ENCODE results near the gene IGFLR1. TPM values are rescaled to one million over a fixed set of nuclear protein-coding genes. Genes with fewer than 3 reads are reported as not detected.

Gene IGFLR1
- polyA plus RNA-seq, 1 of the 3 experiments (the other 2 are of a cell fraction): 5.6 TPM

DNA sequence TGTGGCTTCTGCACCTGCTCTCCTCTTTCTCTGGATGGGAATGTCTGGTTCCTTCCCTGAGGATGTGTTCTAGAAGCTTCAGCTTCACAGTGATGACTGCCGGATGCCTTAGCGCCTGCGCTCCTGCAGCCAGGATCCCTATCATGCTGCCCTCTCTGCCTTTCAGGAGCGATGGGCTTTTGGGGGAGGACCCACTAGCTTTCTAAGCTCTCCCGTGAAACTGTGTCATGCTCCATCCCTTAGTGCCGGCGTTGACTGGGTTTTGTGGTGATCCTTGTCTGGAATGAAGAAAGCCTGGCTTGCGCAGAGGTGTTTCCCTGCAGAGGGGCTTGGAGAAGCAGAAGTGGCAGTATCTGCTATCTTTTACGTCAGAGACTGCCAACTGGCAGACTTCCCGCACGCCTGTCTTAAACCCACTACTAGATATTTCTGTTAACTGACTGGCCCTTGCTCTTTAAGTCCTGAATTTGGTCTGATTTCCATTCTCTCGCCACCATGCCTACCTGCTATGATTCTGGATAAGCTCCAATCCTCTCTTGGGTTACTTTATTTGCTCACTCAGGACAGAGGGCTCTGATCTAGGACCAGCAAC lies 28.3 kb downstream of the IGFLR1 start:
- no peak for TF ChIP-seq RAD21 (IDR thresholded peaks at IDR 0.05; ENCODE audit: low read length)
- no peak for TF ChIP-seq MEF2A (IDR thresholded peaks at IDR 0.05; ENCODE audit: borderline replicate concordance, low read depth)
- TF ChIP-seq SMC3 (IDR thresholded peaks at IDR 0.05; ENCODE audit: low read depth, low read length): no peak
- TF ChIP-seq RCOR1 (IDR thresholded peaks at IDR 0.05; ENCODE audit: low read length): no peak
- TF ChIP-seq USF2 (IDR thresholded peaks at IDR 0.05; ENCODE audit: borderline replicate concordance, low read depth, low read length): no peak
- TF ChIP-seq, protein P1, sequence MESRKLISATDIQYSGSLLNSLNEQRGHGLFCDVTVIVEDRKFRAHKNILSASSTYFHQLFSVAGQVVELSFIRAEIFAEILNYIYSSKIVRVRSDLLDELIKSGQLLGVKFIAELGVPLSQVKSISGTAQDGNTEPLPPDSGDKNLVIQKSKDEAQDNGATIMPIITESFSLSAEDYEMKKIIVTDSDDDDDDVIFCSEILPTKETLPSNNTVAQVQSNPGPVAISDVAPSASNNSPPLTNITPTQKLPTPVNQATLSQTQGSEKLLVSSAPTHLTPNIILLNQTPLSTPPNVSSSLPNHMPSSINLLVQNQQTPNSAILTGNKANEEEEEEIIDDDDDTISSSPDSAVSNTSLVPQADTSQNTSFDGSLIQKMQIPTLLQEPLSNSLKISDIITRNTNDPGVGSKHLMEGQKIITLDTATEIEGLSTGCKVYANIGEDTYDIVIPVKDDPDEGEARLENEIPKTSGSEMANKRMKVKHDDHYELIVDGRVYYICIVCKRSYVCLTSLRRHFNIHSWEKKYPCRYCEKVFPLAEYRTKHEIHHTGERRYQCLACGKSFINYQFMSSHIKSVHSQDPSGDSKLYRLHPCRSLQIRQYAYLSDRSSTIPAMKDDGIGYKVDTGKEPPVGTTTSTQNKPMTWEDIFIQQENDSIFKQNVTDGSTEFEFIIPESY (IDR thresholded peaks at IDR 0.05; ENCODE audit: borderline replicate concordance, low read depth): no peak
- no peak for TF ChIP-seq RXRA (IDR thresholded peaks at IDR 0.05; ENCODE audit: borderline replicate concordance, low read depth)
- TF ChIP-seq REST (IDR thresholded peaks at IDR 0.05; ENCODE audit: low read depth, low read length): no peak
- TF ChIP-seq USF1 (IDR thresholded peaks at IDR 0.05; ENCODE audit: borderline replicate concordance, low read depth): no peak
- TF ChIP-seq TAF1 (IDR thresholded peaks at IDR 0.05; ENCODE audit: borderline replicate concordance, low read depth, low read length): no peak
- no peak for TF ChIP-seq FOXJ3 (CRISPR knock-in tag; IDR thresholded peaks at IDR 0.05)
- no peak for TF ChIP-seq PBX3 (IDR thresholded peaks at IDR 0.05)
- no peak for TF ChIP-seq FOSL2 (IDR thresholded peaks at IDR 0.05; ENCODE audit: borderline replicate concordance, low read depth)
- TF ChIP-seq ELF1 (IDR thresholded peaks at IDR 0.05): no peak
- no peak for TF ChIP-seq MXI1 (IDR thresholded peaks at IDR 0.05; ENCODE audit: low read depth, low read length)
- no peak for TF ChIP-seq TEAD4 (IDR thresholded peaks at IDR 0.05; ENCODE audit: borderline replicate concordance, insufficient read depth)
- no peak for TF ChIP-seq NFIC (IDR thresholded peaks at IDR 0.05; ENCODE audit: borderline replicate concordance)
- no peak for TF ChIP-seq RFX5 (IDR thresholded peaks at IDR 0.05; ENCODE audit: low read length)
- TF ChIP-seq EP300 (IDR thresholded peaks at IDR 0.05; ENCODE audit: borderline replicate concordance in 1 of 2, low read depth in 1 of 2, low read length in 1 of 2): no peak
- no peak for TF ChIP-seq TCF12 (IDR thresholded peaks at IDR 0.05)
- peaks cover 5% of the 10 kb centered on the region for H4K20me1 ChIP-seq (ENCODE audit: insufficient read depth)
- no peaks in the 10 kb centered on the region for H3K27me3 ChIP-seq (ENCODE audit: insufficient read depth)
- H3K9me2 ChIP-seq: no peaks in the 10 kb centered on the region
- ChIA-PET POLR2A (interaction anchor here (1.4 kb wide), 1 partner anchor 11 kb away, joined by 5 read pairs; no protein-coding TSS in a partner anchor), CTCF (interaction anchor here (0.7 to 2.6 kb wide), 4 partner anchors 14 to 510 kb away, joined by 3 to 7 read pairs (median 4); no protein-coding TSS in a partner anchor)
- no peak for DNase-seq
- no peak overlapping the region for H3K9ac ChIP-seq
- H3K4me1 ChIP-seq (ENCODE audit: control insufficient read depth in 1 of 2, insufficient read depth in 2 of 2, low read depth in 1 of 2, low read length in 1 of 2): peaks cover 5 to 18% of the 10 kb centered on the region in 2 experiments; a peak in 3 of 4 replicates
- H3K9me3 ChIP-seq: no peaks in the 10 kb centered on the region
- no peak overlapping the region for H3K4me3 ChIP-seq (ENCODE audit: low read depth in 2 of 2, low read length in 1 of 2)
- no peaks in the 10 kb centered on the region for H3K36me3 ChIP-seq (replicated peaks in 1 of 2; ENCODE audit: control insufficient read depth in 1 of 2, insufficient read depth in 2 of 2, low read length in 1 of 2)
- H3F3A ChIP-seq (replicated peaks; ENCODE audit: insufficient read depth): peaks cover 6% of the 10 kb centered on the region
- WGBS (ENCODE audit: low lambda C conversion rate): 93% methylated on average over 11 of the region's 12 CpGs
- H3K79me2 ChIP-seq (ENCODE audit: insufficient read depth): peaks cover 10% of the 10 kb centered on the region
- no peak overlapping the region for H2AFZ ChIP-seq (ENCODE audit: low read depth)
- no peak overlapping the region for H3K4me2 ChIP-seq
- H3K27ac ChIP-seq (ENCODE audit: low read depth in 2 of 2, low read length in 1 of 2): no peak overlapping the region
